Prostate gland (tissue), 2 donors: Measurements from ENCODE around the gene SEMA3A.

Experiments
- CTCF ChIP-seq, 4 experiments: fragments of 200-600 bp in 2 of 4; fragments of 450-650 bp in 2 of 4; sonication (generic) in 2 of 4; IDR thresholded peaks; 1 replicate in 3 of 4; 2 replicates in 1 of 4; pipeline ENCODE4 v1.5.1; 2016 to 2019; ENCODE audit warnings: antibody characterized with exemption in 4 of 4, mild to moderate bottlenecking in 2 of 4, moderate library complexity in 2 of 4
- POLR2A ChIP-seq: fragments of 450-650 bp; IDR thresholded peaks from one replicate; pipeline ENCODE4 v1.6.1; 2016; ENCODE audit warnings: antibody characterized with exemption, mild to moderate bottlenecking
- POLR2AphosphoS5 ChIP-seq: sonication (generic); formaldehyde crosslinking; IDR thresholded peaks from one replicate; pipeline ENCODE4 v1.6.1; 2017; ENCODE audit warnings: antibody characterized with exemption

GRCh38 chr7:84055904-84056605 is 138.5 kb downstream of the SEMA3A start:
- TF ChIP-seq CTCF (IDR thresholded peaks at IDR 0.05) (no peak), POLR2A (no peak), POLR2AphosphoS5 (no peak)
